ENCODE measurements around the gene ESRRA.

ESRRA gene

GRCh38 chr11:64264371-64264852 is 40.9 kb upstream of the ESRRA start:
- Histone ChIP-seq H3K9me3 (ENCODE audit: control insufficient read depth, insufficient read depth, low read length) (no peaks in the 10 kb centered on the region), H3K4me3 (ENCODE audit: low read depth, low read length) (no peak overlapping the region), H3K36me3 (ENCODE audit: control insufficient read depth, insufficient read depth, low read length) (peaks cover 78% of the 10 kb centered on the region), H3K27me3 (ENCODE audit: control insufficient read depth, insufficient read depth, low read length) (no peaks in the 10 kb centered on the region), H3K4me1 (ENCODE audit: control insufficient read depth, insufficient read depth, low read length) (peaks cover 8% of the 10 kb centered on the region), H3K27ac (ENCODE audit: low read depth, low read length) (no peak overlapping the region), H3K9ac (ENCODE audit: low read depth, low read length) (no peak overlapping the region)

- H3K36me3 ChIP-seq (ENCODE audit: control insufficient read depth, insufficient read depth, low read length), result peaks cover 68% of the 10 kb centered on the region
Observed at GRCh38 chr11:64265176-64266160, 39.9 kb upstream of the ESRRA start.

GRCh38 chr11:64266339-64266738 is 39.0 kb upstream of the ESRRA start:
- Histone ChIP-seq H3K4me3 (ENCODE audit: low read depth, low read length) (no peak overlapping the region), H3K27me3 (ENCODE audit: control insufficient read depth, insufficient read depth, low read length) (no peaks in the 10 kb centered on the region), H3K4me1 (ENCODE audit: control insufficient read depth, insufficient read depth, low read length) (peaks cover 8% of the 10 kb centered on the region), H3K27ac (ENCODE audit: low read depth, low read length) (no peak overlapping the region), H3K9ac (ENCODE audit: low read depth, low read length) (no peak overlapping the region), H3K36me3 (ENCODE audit: control insufficient read depth, insufficient read depth, low read length) (peaks cover 60% of the 10 kb centered on the region), H3K9me3 (ENCODE audit: control insufficient read depth, insufficient read depth, low read length) (no peaks in the 10 kb centered on the region)

More at GRCh38 chr11:64265176-64266160, 39.9 kb upstream of the ESRRA start:
- Histone ChIP-seq H3K9ac (ENCODE audit: low read depth, low read length) (no peak overlapping the region), H3K4me1 (ENCODE audit: control insufficient read depth, insufficient read depth, low read length) (peaks cover 8% of the 10 kb centered on the region), H3K4me3 (ENCODE audit: low read depth, low read length) (no peak overlapping the region), H3K9me3 (ENCODE audit: control insufficient read depth, insufficient read depth, low read length) (no peaks in the 10 kb centered on the region), H3K27me3 (ENCODE audit: control insufficient read depth, insufficient read depth, low read length) (no peaks in the 10 kb centered on the region), H3K27ac (ENCODE audit: low read depth, low read length) (no peak overlapping the region)

GRCh38 chr11:64267207-64267945 is 37.9 kb upstream of the ESRRA start:
- H3K36me3 ChIP-seq (ENCODE audit: control insufficient read depth, insufficient read depth, low read length), result peaks cover 50% of the 10 kb centered on the region
- H3K9ac ChIP-seq (ENCODE audit: low read depth, low read length), result no peak overlapping the region
- H3K4me3 ChIP-seq (ENCODE audit: low read depth, low read length), result no peak overlapping the region
- no peak overlapping the region for H3K27ac ChIP-seq (ENCODE audit: low read depth, low read length)
- H3K4me1 ChIP-seq (ENCODE audit: control insufficient read depth, insufficient read depth, low read length), result peaks cover 12% of the 10 kb centered on the region
- H3K9me3 ChIP-seq (ENCODE audit: control insufficient read depth, insufficient read depth, low read length), result no peaks in the 10 kb centered on the region
- no peaks in the 10 kb centered on the region for H3K27me3 ChIP-seq (ENCODE audit: control insufficient read depth, insufficient read depth, low read length)

GRCh38 chr11:64268025-64268892 is 37.1 kb upstream of the ESRRA start:
- no peaks in the 10 kb centered on the region for H3K9me3 ChIP-seq (ENCODE audit: control insufficient read depth, insufficient read depth, low read length)
- peaks cover 41% of the 10 kb centered on the region for H3K36me3 ChIP-seq (ENCODE audit: control insufficient read depth, insufficient read depth, low read length)
- H3K4me3 ChIP-seq (ENCODE audit: low read depth, low read length), result peak overlapping the region; percentile 94
- no peaks in the 10 kb centered on the region for H3K27me3 ChIP-seq (ENCODE audit: control insufficient read depth, insufficient read depth, low read length)
- peak overlapping the region; percentile 96 for H3K27ac ChIP-seq (ENCODE audit: low read depth, low read length)
- peak overlapping the region; percentile 50; the same call in 1 of the 2 replicates for H3K9ac ChIP-seq (ENCODE audit: low read depth, low read length)
- H3K4me1 ChIP-seq (ENCODE audit: control insufficient read depth, insufficient read depth, low read length), result peaks cover 12% of the 10 kb centered on the region

- Histone ChIP-seq H3K27ac (ENCODE audit: low read depth, low read length) (peak overlapping the region; percentile 96), H3K9ac (ENCODE audit: low read depth, low read length) (peak overlapping the region; percentile 50), H3K9me3 (ENCODE audit: control insufficient read depth, insufficient read depth, low read length) (no peaks in the 10 kb centered on the region), H3K27me3 (ENCODE audit: control insufficient read depth, insufficient read depth, low read length) (no peaks in the 10 kb centered on the region), H3K4me3 (ENCODE audit: low read depth, low read length) (peak overlapping the region; percentile 94), H3K36me3 (ENCODE audit: control insufficient read depth, insufficient read depth, low read length) (peaks cover 33% of the 10 kb centered on the region), H3K4me1 (ENCODE audit: control insufficient read depth, insufficient read depth, low read length) (peaks cover 12% of the 10 kb centered on the region)
Observed at GRCh38 chr11:64268893-64269539, 36.3 kb upstream of the ESRRA start.

- H3K27ac ChIP-seq (ENCODE audit: low read depth, low read length), result peak overlapping the region; percentile 96
- H3K9ac ChIP-seq (ENCODE audit: low read depth, low read length), result peak overlapping the region; percentile 83
- H3K4me1 ChIP-seq (ENCODE audit: control insufficient read depth, insufficient read depth, low read length), result peaks cover 12% of the 10 kb centered on the region
- peaks cover 27% of the 10 kb centered on the region for H3K36me3 ChIP-seq (ENCODE audit: control insufficient read depth, insufficient read depth, low read length)
- H3K9me3 ChIP-seq (ENCODE audit: control insufficient read depth, insufficient read depth, low read length), result no peaks in the 10 kb centered on the region
- H3K4me3 ChIP-seq (ENCODE audit: low read depth, low read length), result peak overlapping the region; percentile 94
- no peaks in the 10 kb centered on the region for H3K27me3 ChIP-seq (ENCODE audit: control insufficient read depth, insufficient read depth, low read length)
Observed at GRCh38 chr11:64269540-64270220, 35.6 kb upstream of the ESRRA start.

- H3K36me3 ChIP-seq (ENCODE audit: control insufficient read depth, insufficient read depth, low read length), result peaks cover 12% of the 10 kb centered on the region
- H3K27me3 ChIP-seq (ENCODE audit: control insufficient read depth, insufficient read depth, low read length), result no peaks in the 10 kb centered on the region
- H3K4me1 ChIP-seq (ENCODE audit: control insufficient read depth, insufficient read depth, low read length), result peaks cover 4% of the 10 kb centered on the region
- H3K4me3 ChIP-seq (ENCODE audit: low read depth, low read length), result no peak overlapping the region
- no peaks in the 10 kb centered on the region for H3K9me3 ChIP-seq (ENCODE audit: control insufficient read depth, insufficient read depth, low read length)
- H3K9ac ChIP-seq (ENCODE audit: low read depth, low read length), result no peak overlapping the region
- no peak overlapping the region for H3K27ac ChIP-seq (ENCODE audit: low read depth, low read length)
Observed at GRCh38 chr11:64275031-64275800, 30.1 kb upstream of the ESRRA start.

GRCh38 chr11:64275841-64276240 is 29.5 kb upstream of the ESRRA start:
- no peaks in the 10 kb centered on the region for H3K9me3 ChIP-seq (ENCODE audit: control insufficient read depth, insufficient read depth, low read length)
- peaks cover 4% of the 10 kb centered on the region for H3K4me1 ChIP-seq (ENCODE audit: control insufficient read depth, insufficient read depth, low read length)
- no peaks in the 10 kb centered on the region for H3K27me3 ChIP-seq (ENCODE audit: control insufficient read depth, insufficient read depth, low read length)
- no peak overlapping the region for H3K9ac ChIP-seq (ENCODE audit: low read depth, low read length)
- H3K36me3 ChIP-seq (ENCODE audit: control insufficient read depth, insufficient read depth, low read length), result peaks cover 12% of the 10 kb centered on the region
- H3K27ac ChIP-seq (ENCODE audit: low read depth, low read length), result no peak overlapping the region
- H3K4me3 ChIP-seq (ENCODE audit: low read depth, low read length), result no peak overlapping the region
